Choroid plexus epithelial cell (primary cell): Measurements from ENCODE around the gene EEF2K.

Experiments used
- DNase-seq: peaks from one replicate; pipeline ENCODE4 v3.0.0-alpha.2; 2010; ENCODE audit warnings: low read depth
- H3K4me3 ChIP-seq: 2 replicates; pipeline ENCODE4 v1.5.1; 2011; ENCODE audit warnings: low read depth, mild to moderate bottlenecking, control low read depth, low read length, moderate library complexity
- CTCF ChIP-seq: conservative IDR thresholded peaks from 2 replicates; pipeline ENCODE4 v1.5.1; 2011; ENCODE audit warnings: low read depth, mild to moderate bottlenecking, control low read depth, inconsistent platforms, low read length, moderate library complexity

EEF2K gene

GRCh38 chr16:22206013-22206841 is at the start of gene EEF2K:
Gene EEF2K, plus strand, starts transcription at chr16:22206278. Its CDS starts 19,452 bp downstream, at chr16:22225730.
- peak; percentile 97 for DNase-seq
- peak; percentile 65 for TF ChIP-seq CTCF
- H3K4me3 ChIP-seq: peak within 1 kb of the TSS; percentile 88

- no peak overlapping the region for H3K4me3 ChIP-seq
- DNase-seq: no peak
- no peak for TF ChIP-seq CTCF
These were observed 44.7 kb upstream of the EEF2K start for GRCh38 chr16:22161401-22161800.

- DNase-seq: no peak
These were observed 44.0 kb upstream of the EEF2K start, which contains the start of gene SDR42E2 for GRCh38 chr16:22161999-22162655. Gene SDR42E2, plus strand, starts transcription at chr16:22162506. Its CDS starts 3,077 bp downstream, at chr16:22165583.

GRCh38 chr16:22162656-22163009 is 43.4 kb upstream of the EEF2K start:
- no peak for DNase-seq
- no peak overlapping the region for H3K4me3 ChIP-seq
- TF ChIP-seq CTCF: no peak

More at GRCh38 chr16:22161999-22162655, 44.0 kb upstream of the EEF2K start, which contains the start of gene SDR42E2:
- TF ChIP-seq CTCF: no peak
- H3K4me3 ChIP-seq: no peak within 1 kb of the TSS

- no peak for DNase-seq
- no peak overlapping the region for H3K4me3 ChIP-seq
- TF ChIP-seq CTCF: no peak
These were observed 42.3 kb upstream of the EEF2K start for GRCh38 chr16:22163806-22164205.

GRCh38 chr16:22164482-22164881 is 41.6 kb upstream of the EEF2K start:
- DNase-seq: no peak
- H3K4me3 ChIP-seq: no peak overlapping the region
- TF ChIP-seq CTCF: no peak
